DMS114 treated with DMSO at 0.1 percent for 48 hours (cell line): ENCODE data around the gene PRKAB1.

Experiments
- DNase-seq: peaks from one replicate; lab custom pipeline; 2025; ENCODE audit not compliant: unreplicated experiment; lab: John Stamatoyannopoulos, UW

PRKAB1 gene

GRCh38 chr12:119710965-119711551 is 43.1 kb downstream of the PRKAB1 start:
- no peak for DNase-seq

- no peak for DNase-seq
Measured at GRCh38 chr12:119711693-119712092, 43.8 kb downstream of the PRKAB1 start.

GRCh38 chr12:119712721-119713120 is 44.8 kb downstream of the PRKAB1 start:
- no peak for DNase-seq

GRCh38 chr12:119713551-119714031 is 45.7 kb downstream of the PRKAB1 start:
- DNase-seq: no peak

GRCh38 chr12:119714614-119715267 is 46.8 kb downstream of the PRKAB1 start:
- DNase-seq: no peak

GRCh38 chr12:119715268-119715620 is 47.3 kb downstream of the PRKAB1 start:
- DNase-seq: no peak

GRCh38 chr12:119718141-119718540 is 50.2 kb downstream of the PRKAB1 start:
- DNase-seq: no peak

GRCh38 chr12:119720349-119720748 is 52.4 kb downstream of the PRKAB1 start:
- no peak for DNase-seq

GRCh38 chr12:119721306-119721705 is 53.4 kb downstream of the PRKAB1 start:
- DNase-seq: no peak

GRCh38 chr12:119725523-119725922 is 57.6 kb downstream of the PRKAB1 start:
- no peak for DNase-seq

- DNase-seq: no peak
Measured at GRCh38 chr12:119727600-119728443, 59.9 kb downstream of the PRKAB1 start.

GRCh38 chr12:119728444-119728745 is 60.5 kb downstream of the PRKAB1 start:
- no peak for DNase-seq

- no peak for DNase-seq
Measured at GRCh38 chr12:119729871-119730270, 61.9 kb downstream of the PRKAB1 start.

GRCh38 chr12:119730381-119730780 is 62.4 kb downstream of the PRKAB1 start:
- DNase-seq: no peak
